Coronary artery (tissue), 2 donors: ENCODE results near the gene VAV1.
A peak's percentile ranks its signal among the peaks of the same experiment; 100 is the strongest.
"Not testable (repeated sequence)": the region's sequence is repeated elsewhere in the genome, so short reads cannot be mapped to it uniquely, and the experiment has no call there.

Source experiments
- DNase-seq: peaks from one replicate; pipeline ENCODE4 v3.0.0-alpha.2; 2017; ENCODE audit warnings: low spot score
- H3K27ac ChIP-seq, 2 donors: fragments of 200-600 bp; sonication (generic); one replicate each; pipeline ENCODE4 v1.5.1; 2016 to 2019
- H3K4me3 ChIP-seq: fragments of 200-600 bp; sonication (generic); 2 replicates; pipeline ENCODE4 v1.5.1; 2016; ENCODE audit warnings: mild to moderate bottlenecking, moderate library complexity
- CTCF ChIP-seq: fragments of 200-600 bp; sonication (generic); IDR thresholded peaks from one replicate; pipeline ENCODE4 v1.5.1; 2019; ENCODE audit warnings: antibody characterized with exemption

Gene VAV1

DNA sequence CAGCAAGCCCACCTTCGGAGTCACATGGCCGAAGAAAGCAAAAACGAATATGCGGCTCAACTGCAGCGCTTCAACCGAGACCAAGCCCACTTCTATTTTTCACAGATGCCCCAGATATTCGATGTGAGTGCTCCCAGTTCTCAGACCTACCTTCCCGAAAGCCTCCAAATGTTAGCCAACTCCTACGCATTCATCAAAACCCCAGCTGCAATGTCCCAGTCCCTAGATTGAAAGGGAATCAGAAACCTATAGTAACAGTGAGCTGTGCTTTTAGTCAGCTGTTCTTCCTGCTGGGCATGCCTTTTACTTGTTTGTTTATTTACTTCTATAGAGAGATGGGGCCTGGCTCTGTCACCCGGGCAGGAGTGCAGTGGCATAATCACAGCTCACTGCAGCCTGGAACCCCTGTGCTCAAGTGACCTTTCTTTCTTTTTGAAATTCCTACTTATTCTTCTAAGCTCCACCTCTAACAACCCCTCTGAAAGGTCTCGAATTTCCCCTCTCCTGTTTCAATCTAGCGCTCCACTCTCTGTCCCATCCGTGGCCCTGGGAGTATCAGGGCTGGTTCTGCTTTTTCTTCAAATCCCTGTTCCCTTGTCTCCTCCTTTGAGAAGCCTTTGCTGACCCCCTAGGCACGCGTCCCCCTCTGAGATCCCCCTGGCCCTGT lies 28.7 kb upstream of the VAV1 start:
- TF ChIP-seq CTCF = no peak
- no peak for DNase-seq
- peak overlapping the region; percentile 77 to 96 for H3K27ac ChIP-seq
- peak overlapping the region; percentile 62 for H3K4me3 ChIP-seq

DNA sequence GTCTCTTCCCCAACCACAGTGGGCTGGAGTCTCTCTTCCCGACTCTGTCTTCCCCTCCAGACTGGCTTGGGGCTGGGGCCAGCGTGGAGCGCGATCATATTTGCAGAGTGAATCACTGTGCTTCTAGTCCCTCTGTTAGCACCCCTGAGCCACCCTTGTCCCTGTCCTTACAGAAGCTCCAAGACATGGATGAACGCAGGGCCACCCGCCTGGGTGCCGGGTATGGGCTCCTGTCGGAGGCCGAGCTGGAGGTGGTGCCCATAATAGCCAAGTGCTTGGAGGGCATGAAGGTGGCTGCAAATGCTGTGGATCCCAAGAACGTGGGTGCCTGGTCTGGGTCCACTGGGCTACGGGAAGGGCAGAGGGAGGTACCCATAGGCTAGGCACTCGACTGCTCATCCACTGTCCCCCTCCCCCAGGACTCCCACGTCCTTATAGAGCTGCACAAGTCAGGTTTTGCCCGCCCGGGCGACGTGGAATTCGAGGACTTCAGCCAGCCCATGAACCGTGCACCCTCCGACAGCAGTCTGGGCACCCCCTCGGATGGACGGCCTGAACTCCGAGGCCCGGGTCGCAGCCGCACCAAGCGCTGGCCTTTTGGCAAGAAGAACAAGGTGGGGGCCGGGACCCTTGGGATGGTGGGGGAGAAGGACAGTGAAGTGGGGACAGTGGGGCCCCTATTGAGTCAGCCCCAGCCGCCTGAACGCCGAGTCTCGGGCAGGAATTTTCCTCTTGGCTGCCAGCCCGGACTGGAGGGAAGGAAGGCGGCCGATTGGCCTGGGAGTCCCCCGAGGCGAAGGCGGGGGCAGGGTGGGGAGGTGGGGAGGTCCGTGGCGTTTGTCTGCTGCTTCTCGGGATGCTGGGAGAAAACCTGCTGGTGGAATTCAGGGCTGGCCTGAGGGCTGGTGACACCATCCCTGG lies 27.9 kb upstream of the VAV1 start:
- peak; percentile 96 for DNase-seq
- peak overlapping the region; percentile 62 for H3K4me3 ChIP-seq
- peak overlapping the region; percentile 77 to 96 for H3K27ac ChIP-seq
- TF ChIP-seq CTCF = no peak

- Histone ChIP-seq H3K27ac (peak overlapping the region in 1 of 2 donors; percentile 75), H3K4me3 (no peak overlapping the region)
- DNase-seq = no peak
- no peak for TF ChIP-seq CTCF
These were observed 26.5 kb upstream of the VAV1 start for GRCh38 chr19:6745965-6746364.

GRCh38 chr19:6748543-6748942 lies 24.0 kb upstream of the VAV1 start:
- not testable (repeated sequence) for DNase-seq, H3K4me3 ChIP-seq
- H3K27ac ChIP-seq = peak overlapping the region in 1 of 2 donors; percentile 49

GRCh38 chr19:6750062-6750461 lies 22.4 kb upstream of the VAV1 start:
- no peak for TF ChIP-seq CTCF
- peak; percentile 83 for DNase-seq
- no peak overlapping the region for H3K4me3 ChIP-seq
- H3K27ac ChIP-seq = peak overlapping the region in 1 of 2 donors; percentile 44

- H3K4me3 ChIP-seq = no peak overlapping the region
- H3K27ac ChIP-seq = no peak overlapping the region
- DNase-seq = no peak
- TF ChIP-seq CTCF = no peak
These were observed 21.3 kb upstream of the VAV1 start for GRCh38 chr19:6751189-6751588.

DNA sequence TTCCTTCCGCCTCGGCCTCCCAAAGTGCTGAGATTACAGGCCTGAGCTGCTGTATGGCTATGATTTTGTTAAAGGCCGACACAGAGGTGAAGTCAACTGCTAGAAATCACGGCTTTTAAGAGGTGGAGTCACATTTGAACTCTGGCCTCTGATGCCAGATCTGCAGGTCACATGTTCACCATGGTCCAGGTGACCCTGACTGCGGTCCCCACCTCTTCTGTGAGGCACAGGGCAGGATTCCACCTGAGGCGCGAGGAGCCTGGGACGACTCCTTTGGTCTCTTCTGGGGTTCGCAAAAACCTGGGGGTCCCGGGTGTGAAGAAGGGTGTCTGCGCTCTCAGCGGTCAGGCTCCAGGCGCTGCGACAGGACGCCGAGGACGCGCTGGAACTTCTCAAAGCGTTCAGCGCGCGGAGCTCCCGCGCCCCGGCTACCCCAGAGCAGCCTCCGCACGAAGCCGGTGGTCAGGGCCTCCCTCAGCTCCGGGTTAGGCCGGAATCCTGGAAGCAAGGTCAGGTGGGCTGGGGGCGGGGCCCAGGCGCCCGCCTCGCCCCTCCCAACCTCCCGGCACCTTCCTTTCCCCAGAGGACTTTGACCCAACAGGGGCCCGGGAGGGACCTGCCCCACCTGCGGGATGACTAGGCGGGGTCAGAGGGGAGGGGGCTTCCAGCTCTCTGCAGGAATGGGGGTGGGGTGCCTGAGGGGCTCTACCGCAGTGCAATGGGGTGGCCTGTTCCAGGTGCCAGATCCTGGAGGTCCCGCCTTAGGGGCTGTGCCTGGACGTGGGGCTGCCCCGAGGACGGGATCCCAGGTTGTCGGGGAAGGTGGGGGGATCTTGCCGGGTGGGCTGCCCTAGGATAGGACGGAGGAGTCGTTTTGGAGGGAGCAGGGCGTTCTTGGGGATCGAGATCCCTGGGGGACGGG lies 20.0 kb upstream of the VAV1 start:
- no peak for TF ChIP-seq CTCF
- DNase-seq = no peak
- Histone ChIP-seq H3K4me3 (peak overlapping the region; percentile 69), H3K27ac (peak overlapping the region in 1 of 2 donors; percentile 83)
